ENCODE data around the gene TNNT2.

DNA sequence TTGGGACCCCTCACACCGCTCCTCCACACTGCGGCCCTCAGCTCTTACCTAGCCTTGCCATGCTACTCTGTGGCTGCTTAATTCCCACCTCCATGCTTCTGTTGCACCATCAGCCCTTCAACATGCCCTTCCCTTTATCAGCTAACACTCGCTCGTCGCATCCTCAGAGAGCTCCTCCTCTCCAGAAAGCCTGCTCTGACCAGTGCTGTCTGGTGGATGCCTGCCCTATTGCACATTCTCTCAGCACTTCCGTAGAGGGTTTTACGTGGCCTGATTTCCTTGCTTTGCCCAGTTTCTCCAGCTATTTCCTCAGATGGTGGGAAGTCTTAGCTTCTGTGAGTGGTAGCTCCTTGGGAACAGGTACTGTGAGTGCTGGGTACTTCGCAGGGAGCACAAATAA, 32.0 kb upstream of the TNNT2 start:
- TF ChIP-seq, protein P1, sequence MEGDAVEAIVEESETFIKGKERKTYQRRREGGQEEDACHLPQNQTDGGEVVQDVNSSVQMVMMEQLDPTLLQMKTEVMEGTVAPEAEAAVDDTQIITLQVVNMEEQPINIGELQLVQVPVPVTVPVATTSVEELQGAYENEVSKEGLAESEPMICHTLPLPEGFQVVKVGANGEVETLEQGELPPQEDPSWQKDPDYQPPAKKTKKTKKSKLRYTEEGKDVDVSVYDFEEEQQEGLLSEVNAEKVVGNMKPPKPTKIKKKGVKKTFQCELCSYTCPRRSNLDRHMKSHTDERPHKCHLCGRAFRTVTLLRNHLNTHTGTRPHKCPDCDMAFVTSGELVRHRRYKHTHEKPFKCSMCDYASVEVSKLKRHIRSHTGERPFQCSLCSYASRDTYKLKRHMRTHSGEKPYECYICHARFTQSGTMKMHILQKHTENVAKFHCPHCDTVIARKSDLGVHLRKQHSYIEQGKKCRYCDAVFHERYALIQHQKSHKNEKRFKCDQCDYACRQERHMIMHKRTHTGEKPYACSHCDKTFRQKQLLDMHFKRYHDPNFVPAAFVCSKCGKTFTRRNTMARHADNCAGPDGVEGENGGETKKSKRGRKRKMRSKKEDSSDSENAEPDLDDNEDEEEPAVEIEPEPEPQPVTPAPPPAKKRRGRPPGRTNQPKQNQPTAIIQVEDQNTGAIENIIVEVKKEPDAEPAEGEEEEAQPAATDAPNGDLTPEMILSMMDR (IDR thresholded peaks at IDR 0.05): no peak
- TF ChIP-seq POLR2A (IDR thresholded peaks at IDR 0.05): no peak
